ENCODE measurements around the gene PDE8A. TPM values are rescaled to one million over a fixed set of nuclear protein-coding genes. Genes with fewer than 3 reads are reported as not detected.

Gene PDE8A
- total and polyA plus RNA-seq, 5 donors: 11.5 to 24.7 (median 19.4) TPM

GRCh38 chr15:85036716-85037115, 55.1 kb downstream of the PDE8A start:
- Histone ChIP-seq H3K27ac (ENCODE audit: low read length) (peak overlapping the region; percentile 45), H3K4me1 (ENCODE audit: control insufficient read depth, insufficient read depth, low read length) (peaks cover 12% of the 10 kb centered on the region), H3K27me3 (ENCODE audit: control insufficient read depth, insufficient read depth) (no peaks in the 10 kb centered on the region), H3K9me3 (ENCODE audit: control insufficient read depth, low read length) (no peaks in the 10 kb centered on the region), H3K4me3 (ENCODE audit: low read length) (no peak overlapping the region)
- DNase-seq: peak in 1 of 3 donors; percentile 55
- intact Hi-C loops (cut with DNase I): loop anchor here in 1 of 4 donors (2.0 kb wide), 1 partner anchor 82 kb away; no protein-coding TSS in a partner anchor
- WGBS: 38% methylated on average over 3 of the region's 3 CpGs
- peak; percentile 57 to 67 for ATAC-seq

- Histone ChIP-seq H3K27me3 (ENCODE audit: control insufficient read depth, insufficient read depth) (no peaks in the 10 kb centered on the region), H3K4me1 (ENCODE audit: control insufficient read depth, insufficient read depth, low read length) (peaks cover 11% of the 10 kb centered on the region), H3K9me3 (ENCODE audit: control insufficient read depth, low read length) (no peaks in the 10 kb centered on the region), H3K27ac (ENCODE audit: low read length) (no peak overlapping the region), H3K4me3 (ENCODE audit: low read length) (no peak overlapping the region)
- ATAC-seq (no peak), DNase-seq (no peak)
- intact Hi-C loops (cut with DNase I): loop anchor here in 1 of 4 donors (2.0 kb wide), 1 partner anchor 83 kb away; no protein-coding TSS in a partner anchor
- WGBS: 74% methylated on average over 2 of the region's 2 CpGs
These were observed 56.0 kb downstream of the PDE8A start for GRCh38 chr15:85037641-85038040.

- intact Hi-C loops (cut with DNase I): loop anchor here in 2 of 4 donors (5.0 to 10.0 kb wide), 2 partner anchors 84 to 446 kb away; no protein-coding TSS in a partner anchor
- Histone ChIP-seq H3K4me3 (ENCODE audit: low read length) (no peak overlapping the region), H3K4me1 (ENCODE audit: control insufficient read depth, insufficient read depth, low read length) (peaks cover 8% of the 10 kb centered on the region), H3K27me3 (ENCODE audit: control insufficient read depth, insufficient read depth) (no peaks in the 10 kb centered on the region), H3K27ac (ENCODE audit: low read length) (no peak overlapping the region), H3K9me3 (ENCODE audit: control insufficient read depth, low read length) (no peaks in the 10 kb centered on the region)
- DNase-seq (no peak), ATAC-seq (no peak)
- WGBS: 58% methylated on average over 5 of the region's 5 CpGs
These were observed 59.6 kb downstream of the PDE8A start for GRCh38 chr15:85041230-85041629.

- intact Hi-C loops (cut with DNase I): loop anchor here in 2 of 4 donors (2.0 to 10.0 kb wide), 3 partner anchors 87 to 450 kb away; no protein-coding TSS in a partner anchor
- peaks cover 2% of the 10 kb centered on the region for H3K4me1 ChIP-seq (ENCODE audit: control insufficient read depth, insufficient read depth, low read length)
- DNase-seq (peak in 2 of 3 donors; percentile 44 to 73), ATAC-seq (peak; percentile 79 to 84)
- H3K9me3 ChIP-seq (ENCODE audit: control insufficient read depth, low read length): no peaks in the 10 kb centered on the region
- H3K27ac ChIP-seq (ENCODE audit: low read length): no peak overlapping the region
- WGBS: 56% methylated on average over 3 of the region's 3 CpGs
- H3K4me3 ChIP-seq (ENCODE audit: low read length): no peak overlapping the region
- no peaks in the 10 kb centered on the region for H3K27me3 ChIP-seq (ENCODE audit: control insufficient read depth, insufficient read depth)
These were observed 62.7 kb downstream of the PDE8A start for GRCh38 chr15:85044251-85044853.

GRCh38 chr15:85044894-85045293, 63.2 kb downstream of the PDE8A start:
- Histone ChIP-seq H3K27ac (ENCODE audit: low read length) (no peak overlapping the region), H3K4me1 (ENCODE audit: control insufficient read depth, insufficient read depth, low read length) (peaks cover 2% of the 10 kb centered on the region), H3K9me3 (ENCODE audit: control insufficient read depth, low read length) (no peaks in the 10 kb centered on the region), H3K27me3 (ENCODE audit: control insufficient read depth, insufficient read depth) (no peaks in the 10 kb centered on the region), H3K4me3 (ENCODE audit: low read length) (no peak overlapping the region)
- ATAC-seq (peak in 1 of 2 donors; percentile 26), DNase-seq (no peak)
- intact Hi-C loops (cut with DNase I): loop anchor here in 3 of 4 donors (2.0 to 10.0 kb wide), 3 partner anchors 88 to 450 kb away; no protein-coding TSS in a partner anchor
- 77% methylated on average over 1 of the region's 1 CpG for WGBS

- no peak for DNase-seq
- H3K27ac ChIP-seq (ENCODE audit: low read length): no peak overlapping the region
These were observed 64.0 kb downstream of the PDE8A start for GRCh38 chr15:85045615-85046014.

GRCh38 chr15:85047271-85047948, 65.8 kb downstream of the PDE8A start:
- H3K9me3 ChIP-seq (ENCODE audit: control insufficient read depth, low read length): no peaks in the 10 kb centered on the region
- H3K27me3 ChIP-seq (ENCODE audit: control insufficient read depth, insufficient read depth): no peaks in the 10 kb centered on the region
- 30% methylated on average over 7 of the region's 7 CpGs for WGBS
- no peak overlapping the region for H3K27ac ChIP-seq (ENCODE audit: low read length)
- DNase-seq (peak in 1 of 3 donors; percentile 26), ATAC-seq (peak; percentile 89 to 95)
- peaks cover 2% of the 10 kb centered on the region for H3K4me1 ChIP-seq (ENCODE audit: control insufficient read depth, insufficient read depth, low read length)
- H3K4me3 ChIP-seq (ENCODE audit: low read length): no peak overlapping the region
- intact Hi-C loops (cut with DNase I): loop anchor here in 2 of 4 donors (5.0 to 10.0 kb wide), 2 partner anchors 90 to 453 kb away; no protein-coding TSS in a partner anchor

More at GRCh38 chr15:85045615-85046014, 64.0 kb downstream of the PDE8A start:
- Histone ChIP-seq H3K4me3 (ENCODE audit: low read length) (no peak overlapping the region), H3K27me3 (ENCODE audit: control insufficient read depth, insufficient read depth) (no peaks in the 10 kb centered on the region), H3K4me1 (ENCODE audit: control insufficient read depth, insufficient read depth, low read length) (peaks cover 2% of the 10 kb centered on the region), H3K9me3 (ENCODE audit: control insufficient read depth, low read length) (no peaks in the 10 kb centered on the region)
- 67% methylated on average over 1 of the region's 1 CpG for WGBS
- no peak for ATAC-seq
- intact Hi-C loops (cut with DNase I): loop anchor here in 2 of 4 donors (2.0 to 10.0 kb wide), 3 partner anchors 88 to 451 kb away; no protein-coding TSS in a partner anchor

- Histone ChIP-seq H3K4me3 (ENCODE audit: low read length) (no peak overlapping the region), H3K27ac (ENCODE audit: low read length) (peak overlapping the region; percentile 10), H3K27me3 (ENCODE audit: control insufficient read depth, insufficient read depth) (no peaks in the 10 kb centered on the region), H3K9me3 (ENCODE audit: control insufficient read depth, low read length) (no peaks in the 10 kb centered on the region), H3K4me1 (ENCODE audit: control insufficient read depth, insufficient read depth, low read length) (peaks cover 2% of the 10 kb centered on the region)
- DNase-seq (no peak), ATAC-seq (no peak)
- intact Hi-C loops (cut with DNase I): loop anchor here in 2 of 4 donors (5.0 to 10.0 kb wide), 2 partner anchors 91 to 454 kb away; no protein-coding TSS in a partner anchor
- 51% methylated on average over 6 of the region's 6 CpGs for WGBS
These were observed 66.8 kb downstream of the PDE8A start for GRCh38 chr15:85048430-85048829.

GRCh38 chr15:85049805-85050204, 68.1 kb downstream of the PDE8A start:
- no peak for ATAC-seq
- no peaks in the 10 kb centered on the region for H3K27me3 ChIP-seq (ENCODE audit: control insufficient read depth, insufficient read depth)
- intact Hi-C loops (cut with DNase I): loop anchor here in 2 of 4 donors (5.0 to 10.0 kb wide), 2 partner anchors 93 to 455 kb away; no protein-coding TSS in a partner anchor
- H3K9me3 ChIP-seq (ENCODE audit: control insufficient read depth, low read length): no peaks in the 10 kb centered on the region
- no peak overlapping the region for H3K4me3 ChIP-seq (ENCODE audit: low read length)
- no peak for DNase-seq
- no peak overlapping the region for H3K27ac ChIP-seq (ENCODE audit: low read length)
- peaks cover 2% of the 10 kb centered on the region for H3K4me1 ChIP-seq (ENCODE audit: control insufficient read depth, insufficient read depth, low read length)

GRCh38 chr15:85059734-85060133, 78.1 kb downstream of the PDE8A start:
- intact Hi-C loops (cut with DNase I): no loop called here
- 48% methylated on average over 2 of the region's 2 CpGs for WGBS
- H3K9me3 ChIP-seq (ENCODE audit: control insufficient read depth, low read length): no peaks in the 10 kb centered on the region

GRCh38 chr15:85062560-85062959, 80.9 kb downstream of the PDE8A start:
- H3K27ac ChIP-seq (ENCODE audit: low read length): no peak overlapping the region
- H3K4me3 ChIP-seq (ENCODE audit: low read length): no peak overlapping the region
- DNase-seq (no peak), ATAC-seq (no peak)
- H3K9me3 ChIP-seq (ENCODE audit: control insufficient read depth, low read length): no peaks in the 10 kb centered on the region
- no peaks in the 10 kb centered on the region for H3K27me3 ChIP-seq (ENCODE audit: control insufficient read depth, insufficient read depth)
- 52% methylated on average over 2 of the region's 2 CpGs for WGBS
- intact Hi-C loops (cut with DNase I): no loop called here
- H3K4me1 ChIP-seq (ENCODE audit: control insufficient read depth, insufficient read depth, low read length): peaks cover 7% of the 10 kb centered on the region

More at GRCh38 chr15:85059734-85060133, 78.1 kb downstream of the PDE8A start:
- Histone ChIP-seq H3K27me3 (ENCODE audit: control insufficient read depth, insufficient read depth) (no peaks in the 10 kb centered on the region), H3K4me3 (ENCODE audit: low read length) (no peak overlapping the region), H3K4me1 (ENCODE audit: control insufficient read depth, insufficient read depth, low read length) (peaks cover 7% of the 10 kb centered on the region), H3K27ac (ENCODE audit: low read length) (no peak overlapping the region)
- no peak for DNase-seq
- no peak for ATAC-seq
